ENCODE measurements around the gene EPHA1.

DNA sequence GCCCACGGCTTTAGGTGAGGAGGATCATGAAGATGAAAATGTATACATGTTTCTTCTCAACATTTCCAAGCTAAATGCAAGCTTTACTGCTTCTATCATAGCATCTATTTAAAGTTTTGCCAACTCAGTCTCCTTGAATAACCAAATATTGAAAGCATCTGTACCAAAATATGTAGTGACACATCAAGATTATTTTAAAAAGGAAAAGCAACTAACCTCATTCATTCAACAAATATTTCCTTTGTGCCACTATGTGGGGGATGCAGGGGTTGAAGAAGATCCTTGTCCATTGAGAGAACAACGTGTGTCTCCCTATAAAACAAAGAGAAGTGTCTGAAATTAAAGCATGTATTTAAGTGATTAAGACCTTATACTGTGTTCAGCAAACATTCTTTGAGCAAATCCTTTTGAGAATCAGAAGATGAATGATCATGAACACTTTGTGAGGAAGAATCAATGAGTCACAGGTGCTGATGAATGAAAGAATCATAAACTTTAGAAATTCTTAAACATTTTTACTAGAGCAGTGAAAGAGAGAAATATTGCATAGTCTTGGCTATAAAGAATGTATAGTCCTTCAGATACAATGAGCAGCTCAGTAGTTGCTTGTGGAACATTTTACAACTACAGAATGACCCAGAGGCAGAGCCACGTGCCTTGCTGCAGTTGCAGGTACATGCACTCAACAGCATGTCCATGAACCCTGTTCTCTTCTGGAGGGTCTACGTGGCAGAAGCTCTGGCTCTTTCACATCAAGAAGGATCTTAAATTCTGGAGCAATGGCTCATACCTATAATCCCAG, 48.5 kb upstream of the EPHA1 start:
- TF ChIP-seq, protein P1, sequence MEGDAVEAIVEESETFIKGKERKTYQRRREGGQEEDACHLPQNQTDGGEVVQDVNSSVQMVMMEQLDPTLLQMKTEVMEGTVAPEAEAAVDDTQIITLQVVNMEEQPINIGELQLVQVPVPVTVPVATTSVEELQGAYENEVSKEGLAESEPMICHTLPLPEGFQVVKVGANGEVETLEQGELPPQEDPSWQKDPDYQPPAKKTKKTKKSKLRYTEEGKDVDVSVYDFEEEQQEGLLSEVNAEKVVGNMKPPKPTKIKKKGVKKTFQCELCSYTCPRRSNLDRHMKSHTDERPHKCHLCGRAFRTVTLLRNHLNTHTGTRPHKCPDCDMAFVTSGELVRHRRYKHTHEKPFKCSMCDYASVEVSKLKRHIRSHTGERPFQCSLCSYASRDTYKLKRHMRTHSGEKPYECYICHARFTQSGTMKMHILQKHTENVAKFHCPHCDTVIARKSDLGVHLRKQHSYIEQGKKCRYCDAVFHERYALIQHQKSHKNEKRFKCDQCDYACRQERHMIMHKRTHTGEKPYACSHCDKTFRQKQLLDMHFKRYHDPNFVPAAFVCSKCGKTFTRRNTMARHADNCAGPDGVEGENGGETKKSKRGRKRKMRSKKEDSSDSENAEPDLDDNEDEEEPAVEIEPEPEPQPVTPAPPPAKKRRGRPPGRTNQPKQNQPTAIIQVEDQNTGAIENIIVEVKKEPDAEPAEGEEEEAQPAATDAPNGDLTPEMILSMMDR (IDR thresholded peaks at IDR 0.05), result no peak
- no peak for TF ChIP-seq POLR2A (IDR thresholded peaks at IDR 0.05)

All from body of pancreas (tissue), 4 donors.